Stimulated activated memory B cell treated with anti-CD40 and anti-IgM and Interleukin-4, amounts not matched to agents 10 μg/mL and 1 μg/mL and 100 μg/mL, for 72 hours (primary cell): Measurements from ENCODE around the gene AGAP2.

ENCODE experiments used
- ATAC-seq: fragments of 150-1000 bp; cut with Tn5 transposase; 2 replicates; pipeline ENCODE4 v1.10.0; 2021
- H3K27ac Mint-ChIP-seq: one replicate; pipeline ENCODE4 v1.8.0; 2022; ENCODE audit warnings: mild to moderate bottlenecking, mixed read lengths
- H3K27me3 Mint-ChIP-seq: one replicate; pipeline ENCODE4 v1.8.0; 2022; ENCODE audit warnings: mixed read lengths
- H3K36me3 Mint-ChIP-seq: one replicate; pipeline ENCODE4 v1.8.0; 2022; ENCODE audit warnings: mixed read lengths
- H3K4me1 Mint-ChIP-seq: one replicate; pipeline ENCODE4 v1.8.0; 2022; ENCODE audit warnings: mixed read lengths
- H3K4me3 Mint-ChIP-seq: one replicate; pipeline ENCODE4 v1.8.0; 2022; ENCODE audit warnings: mild to moderate bottlenecking, moderate library complexity, mixed read lengths
- H3K9me3 Mint-ChIP-seq: one replicate; pipeline ENCODE4 v1.8.0; 2022; ENCODE audit warnings: mixed read lengths

Gene AGAP2

GRCh38 chr12:57772429-57773322 is 34.1 kb upstream of the AGAP2 start, which contains the start of gene EEF1AKMT3:
Gene EEF1AKMT3 (plus strand): TSS chr12:57772614. CDS start chr12:57772725, 111 bp downstream.
- H3K27me3 Mint-ChIP-seq, result no peaks in the 10 kb centered on the region
- H3K4me3 Mint-ChIP-seq, result peak within 1 kb of the TSS; percentile 97
- peaks cover 27% of the 10 kb centered on the region for H3K36me3 Mint-ChIP-seq
- H3K27ac Mint-ChIP-seq, result peak within 1 kb of the TSS; percentile 86
- no peaks in the 10 kb centered on the region for H3K9me3 Mint-ChIP-seq
- peak; percentile 34 for ATAC-seq
- H3K4me1 Mint-ChIP-seq, result peaks cover 31% of the 10 kb centered on the region

- Mint-ChIP-seq H3K27ac (peak within 1 kb of the TSS; percentile 86), H3K4me1 (peaks cover 38% of the 10 kb centered on the region), H3K36me3 (peaks cover 27% of the 10 kb centered on the region), H3K27me3 (peaks cover 1% of the 10 kb centered on the region), H3K4me3 (peak within 1 kb of the TSS; percentile 97), H3K9me3 (no peaks in the 10 kb centered on the region)
- ATAC-seq, result peak; percentile 96
Measured at GRCh38 chr12:57771873-57772428, 33.4 kb upstream of the AGAP2 start, which contains the start of gene METTL1. Gene METTL1 (minus strand): TSS chr12:57772105. CDS start chr12:57772083, 22 bp downstream.

GRCh38 chr12:57771236-57771872 is 32.8 kb upstream of the AGAP2 start:
- Mint-ChIP-seq H3K4me3 (peak overlapping the region; percentile 97), H3K9me3 (no peaks in the 10 kb centered on the region), H3K36me3 (peaks cover 27% of the 10 kb centered on the region), H3K27ac (peak overlapping the region; percentile 86), H3K4me1 (peaks cover 44% of the 10 kb centered on the region), H3K27me3 (peaks cover 7% of the 10 kb centered on the region)
- ATAC-seq, result peak; percentile 84

DNA sequence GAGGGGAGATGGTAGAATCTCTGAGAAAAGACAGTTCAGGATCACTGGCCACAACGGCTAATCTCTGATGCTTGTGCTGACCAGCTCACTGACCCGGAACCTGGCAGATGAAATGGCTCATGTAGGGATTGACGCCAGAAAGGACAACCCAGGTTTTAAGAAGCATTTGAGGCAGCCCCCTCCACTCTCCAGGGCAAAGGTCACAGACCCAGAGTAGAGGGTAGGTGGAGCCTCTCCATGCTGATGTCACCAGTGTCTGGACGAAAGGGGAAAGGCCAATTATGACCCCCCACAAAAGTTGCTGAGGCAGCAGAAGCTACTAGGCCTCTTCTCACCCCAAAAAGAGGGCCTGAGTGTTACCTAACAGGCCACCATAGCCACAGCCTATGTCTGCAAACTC is 32.2 kb upstream of the AGAP2 start:
- no peak for ATAC-seq
- Mint-ChIP-seq H3K36me3 (peaks cover 27% of the 10 kb centered on the region), H3K27ac (no peak overlapping the region), H3K4me1 (peaks cover 46% of the 10 kb centered on the region), H3K9me3 (no peaks in the 10 kb centered on the region), H3K27me3 (peaks cover 10% of the 10 kb centered on the region), H3K4me3 (no peak overlapping the region)

GRCh38 chr12:57769594-57769993 is 31.1 kb upstream of the AGAP2 start:
- peaks cover 56% of the 10 kb centered on the region for H3K4me1 Mint-ChIP-seq
- ATAC-seq, result no peak
- H3K27ac Mint-ChIP-seq, result no peak overlapping the region
- H3K27me3 Mint-ChIP-seq, result peaks cover 19% of the 10 kb centered on the region
- H3K4me3 Mint-ChIP-seq, result no peak overlapping the region
- H3K9me3 Mint-ChIP-seq, result no peaks in the 10 kb centered on the region
- peaks cover 27% of the 10 kb centered on the region for H3K36me3 Mint-ChIP-seq

DNA sequence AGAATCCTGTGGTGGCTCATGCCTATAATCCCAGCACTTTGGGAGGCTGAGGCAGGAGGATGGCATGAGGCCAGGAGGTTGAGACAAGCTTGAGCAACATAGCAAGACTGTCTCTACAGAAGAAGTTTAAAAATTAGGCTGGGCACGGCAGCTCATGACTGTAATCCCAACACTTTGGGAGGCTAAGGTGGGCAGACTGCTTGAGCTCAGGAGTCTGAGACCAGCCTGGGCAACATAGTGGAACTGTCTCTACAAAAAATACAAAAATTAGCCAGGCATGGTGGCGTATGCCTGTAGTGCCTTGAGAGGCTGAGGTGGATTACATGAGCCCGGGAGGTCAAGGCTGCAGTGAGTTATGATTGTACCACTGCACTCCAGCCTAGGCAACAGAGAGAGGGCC is 29.3 kb upstream of the AGAP2 start:
- Mint-ChIP-seq H3K36me3 (peaks cover 27% of the 10 kb centered on the region), H3K27ac (no peak overlapping the region), H3K9me3 (no peaks in the 10 kb centered on the region), H3K4me1 (peaks cover 59% of the 10 kb centered on the region), H3K27me3 (peaks cover 19% of the 10 kb centered on the region), H3K4me3 (no peak overlapping the region)
- ATAC-seq, result no peak

GRCh38 chr12:57767305-57767698 is 28.8 kb upstream of the AGAP2 start:
- ATAC-seq, result no peak
- Mint-ChIP-seq H3K9me3 (no peaks in the 10 kb centered on the region), H3K36me3 (peaks cover 27% of the 10 kb centered on the region), H3K4me3 (no peak overlapping the region), H3K4me1 (peaks cover 56% of the 10 kb centered on the region), H3K27ac (no peak overlapping the region), H3K27me3 (peaks cover 19% of the 10 kb centered on the region)

DNA sequence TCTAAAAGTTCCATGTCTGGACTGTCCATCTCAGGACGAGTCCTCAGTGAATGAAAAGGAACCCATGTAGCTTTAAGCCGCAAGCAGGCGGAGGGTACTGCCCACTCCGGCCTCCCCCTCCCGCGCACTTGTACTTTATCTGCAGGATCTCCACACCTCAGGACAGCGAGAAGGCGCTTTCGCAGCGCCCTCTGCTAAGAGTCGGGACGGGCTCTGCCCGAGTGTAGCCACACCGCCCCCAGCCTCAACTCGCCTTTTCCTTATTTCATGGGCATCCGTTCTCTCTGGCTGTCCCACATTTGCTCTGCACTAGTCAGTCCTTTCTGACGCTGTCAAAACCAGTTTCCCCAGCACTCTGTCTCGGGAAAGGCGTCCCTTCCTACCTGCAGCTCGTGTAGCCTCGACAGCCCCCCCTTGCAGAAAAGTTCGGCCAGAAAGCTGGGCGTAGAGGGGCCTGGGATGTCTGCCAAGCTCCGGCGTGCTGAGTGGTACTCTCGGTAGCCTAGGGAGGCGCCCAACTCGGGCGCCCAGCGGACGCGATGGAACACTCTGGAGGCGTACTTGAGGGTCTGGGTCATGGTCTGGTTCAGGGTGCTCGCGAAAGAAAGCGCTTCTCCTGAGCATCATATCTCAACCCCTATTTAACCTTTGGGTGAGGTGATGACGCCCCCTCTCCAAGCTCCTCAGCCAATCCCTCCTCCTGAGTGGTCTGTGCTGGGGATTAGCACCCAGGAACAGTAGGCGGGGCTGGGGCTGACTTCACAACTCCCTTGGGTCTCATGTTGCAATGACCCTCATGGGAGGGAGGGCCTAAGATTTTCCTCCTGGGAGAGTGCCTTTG is 28.1 kb upstream of the AGAP2 start, which contains the start of gene CYP27B1:
CYP27B1 (minus strand) TSS at position 615 of the 841 bp plus-strand sequence; CDS start at position 578, 37 bp downstream.
- Mint-ChIP-seq H3K27ac (no peak within 1 kb of the TSS), H3K27me3 (peaks cover 19% of the 10 kb centered on the region), H3K9me3 (no peaks in the 10 kb centered on the region), H3K4me3 (peak within 1 kb of the TSS; percentile 85), H3K4me1 (peaks cover 52% of the 10 kb centered on the region), H3K36me3 (peaks cover 27% of the 10 kb centered on the region)
- ATAC-seq, result no peak

DNA sequence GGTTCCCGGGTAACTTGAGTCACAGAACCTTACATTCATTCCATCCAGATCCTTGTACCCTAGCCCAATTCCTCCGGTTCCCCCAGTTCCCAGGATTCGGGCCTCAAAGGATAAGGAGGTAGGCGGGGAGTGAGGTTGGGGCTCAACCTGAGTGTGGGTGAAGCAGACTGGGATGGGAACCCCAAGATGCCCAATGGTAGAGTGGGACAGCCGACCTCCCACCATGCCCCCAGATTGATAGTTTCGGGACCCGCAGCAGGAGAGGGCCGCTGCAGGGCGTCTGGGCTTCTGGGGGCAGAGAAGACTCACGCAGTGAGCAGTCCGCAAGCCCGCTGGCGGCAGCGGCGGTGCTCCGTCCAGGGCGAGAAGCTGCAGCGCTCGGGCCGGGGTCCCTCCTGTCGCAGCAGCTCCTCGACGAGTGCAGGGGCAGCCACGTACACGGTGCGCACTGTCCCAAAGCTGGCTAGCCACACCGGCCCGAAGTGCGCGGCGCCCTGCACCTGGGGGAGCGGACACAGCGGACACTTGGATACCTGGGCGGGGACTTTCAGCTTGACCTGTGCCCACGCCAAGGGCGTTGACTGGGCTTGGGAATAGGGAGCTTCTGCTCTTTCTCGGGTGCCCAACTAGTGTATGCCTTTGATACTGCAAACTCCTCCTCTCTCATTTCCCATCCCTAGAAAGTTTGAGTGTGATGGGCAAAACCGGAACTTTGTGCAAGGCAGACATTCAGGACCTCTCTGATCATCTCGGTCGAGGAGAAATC is 27.3 kb upstream of the AGAP2 start:
- H3K4me3 Mint-ChIP-seq, result peak overlapping the region; percentile 85
- peaks cover 49% of the 10 kb centered on the region for H3K4me1 Mint-ChIP-seq
- H3K27ac Mint-ChIP-seq, result peak overlapping the region; percentile 77
- H3K36me3 Mint-ChIP-seq, result peaks cover 30% of the 10 kb centered on the region
- ATAC-seq, result peak; percentile 25
- H3K9me3 Mint-ChIP-seq, result no peaks in the 10 kb centered on the region
- peaks cover 19% of the 10 kb centered on the region for H3K27me3 Mint-ChIP-seq

DNA sequence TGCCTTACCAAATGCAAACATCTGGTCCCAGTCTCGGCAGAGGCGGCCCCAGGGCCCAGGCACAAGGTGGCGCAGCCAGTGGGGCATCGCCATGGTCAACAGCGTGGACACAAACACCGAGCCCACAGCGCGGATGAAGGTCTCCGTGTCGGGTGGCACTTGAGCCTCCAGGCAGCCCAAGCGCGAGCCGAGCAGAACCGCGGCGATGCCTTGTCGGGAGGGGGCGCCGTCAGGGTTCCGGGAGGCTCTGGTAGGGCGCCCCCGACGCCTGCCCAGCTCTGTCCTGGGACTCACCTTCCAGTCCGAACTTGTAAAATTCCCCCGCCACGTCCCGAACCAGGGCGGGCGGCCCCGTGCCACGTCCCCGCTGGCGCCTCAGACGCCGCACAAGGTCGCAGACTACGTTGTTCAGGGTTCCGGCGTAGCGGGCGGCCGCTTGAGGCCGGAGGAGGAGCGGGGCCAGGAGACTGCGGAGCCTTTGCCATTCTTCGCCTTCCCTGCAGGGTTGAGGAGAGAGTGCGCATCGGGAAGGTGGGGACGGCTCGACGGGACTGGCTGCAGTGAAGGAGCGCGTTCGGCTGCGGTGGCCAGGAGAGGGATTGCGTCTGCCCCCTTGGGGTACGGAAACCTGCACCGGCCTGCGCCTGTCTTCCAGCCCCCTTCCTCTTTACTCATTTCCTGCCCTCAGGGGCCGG is 26.6 kb upstream of the AGAP2 start:
- Mint-ChIP-seq H3K36me3 (peaks cover 25% of the 10 kb centered on the region), H3K27me3 (peaks cover 19% of the 10 kb centered on the region), H3K4me1 (peaks cover 44% of the 10 kb centered on the region)

DNA sequence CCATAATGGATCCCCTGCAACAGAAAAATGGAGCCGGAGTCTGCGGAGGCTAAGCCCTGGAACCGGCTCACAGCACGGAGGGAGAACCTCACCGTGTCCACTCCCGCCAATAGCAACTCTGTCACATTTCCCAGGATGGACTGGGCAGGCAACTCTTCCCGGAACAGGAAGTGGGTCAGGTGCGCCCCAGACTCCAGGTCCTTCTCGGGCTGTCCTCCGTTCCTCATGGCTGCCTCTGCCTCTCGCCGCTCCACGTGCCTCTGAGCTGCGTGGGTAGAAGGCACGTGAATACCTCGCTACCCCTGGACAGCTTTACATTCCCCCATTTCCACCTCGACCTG is 26.1 kb upstream of the AGAP2 start:
- peak; percentile 40 for ATAC-seq
- peaks cover 23% of the 10 kb centered on the region for H3K36me3 Mint-ChIP-seq
- H3K27me3 Mint-ChIP-seq, result peaks cover 19% of the 10 kb centered on the region
- H3K9me3 Mint-ChIP-seq, result no peaks in the 10 kb centered on the region
- peak overlapping the region; percentile 85 for H3K4me3 Mint-ChIP-seq
- H3K4me1 Mint-ChIP-seq, result peaks cover 48% of the 10 kb centered on the region
- peak overlapping the region; percentile 77 for H3K27ac Mint-ChIP-seq

More for the DNA sequence above, 26.6 kb upstream of the AGAP2 start:
- Mint-ChIP-seq H3K9me3 (no peaks in the 10 kb centered on the region), H3K4me3 (peak overlapping the region; percentile 85), H3K27ac (peak overlapping the region; percentile 77)
- ATAC-seq, result peak; percentile 80

DNA sequence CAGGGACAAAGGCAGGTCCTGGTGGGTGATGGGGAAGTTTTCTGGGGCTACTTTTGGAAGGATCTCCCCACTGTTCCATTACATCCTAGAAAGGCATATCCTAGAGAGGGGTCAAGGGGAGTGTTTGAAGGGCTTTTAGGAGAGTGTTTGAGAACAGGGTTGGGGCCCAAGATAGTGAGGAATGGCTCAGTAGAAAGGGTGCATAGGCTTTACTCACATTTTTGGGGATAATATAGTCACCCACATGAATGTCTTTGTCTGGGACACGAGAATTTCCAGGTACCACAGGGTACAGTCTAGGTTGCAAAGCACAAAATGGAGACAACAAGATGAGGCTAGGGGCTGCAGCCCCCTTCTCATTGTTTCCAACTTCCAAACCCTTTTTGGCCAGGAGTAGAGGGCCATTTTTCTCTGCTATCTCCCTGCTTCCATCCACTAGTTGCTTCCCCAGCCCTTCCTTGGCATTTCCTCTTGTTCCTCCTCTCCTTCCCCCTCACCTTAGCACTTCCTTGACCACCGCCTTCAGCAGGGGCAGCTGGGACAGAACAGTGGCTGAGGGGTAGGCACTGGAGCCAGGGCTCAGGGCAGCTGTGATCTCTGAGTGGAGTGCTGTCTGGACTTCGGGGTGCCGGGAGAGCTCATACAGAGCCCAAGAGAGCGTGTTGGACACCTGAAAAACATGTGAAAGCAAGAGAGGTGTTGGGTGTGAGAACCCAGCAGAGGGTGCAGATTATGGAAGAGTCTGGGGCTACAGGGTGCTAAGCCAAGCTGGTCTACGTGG is 25.5 kb upstream of the AGAP2 start:
- Mint-ChIP-seq H3K27me3 (peaks cover 19% of the 10 kb centered on the region), H3K27ac (no peak overlapping the region), H3K36me3 (peaks cover 24% of the 10 kb centered on the region), H3K4me1 (peaks cover 54% of the 10 kb centered on the region), H3K9me3 (no peaks in the 10 kb centered on the region), H3K4me3 (peak overlapping the region; percentile 37)
- ATAC-seq, result no peak

DNA sequence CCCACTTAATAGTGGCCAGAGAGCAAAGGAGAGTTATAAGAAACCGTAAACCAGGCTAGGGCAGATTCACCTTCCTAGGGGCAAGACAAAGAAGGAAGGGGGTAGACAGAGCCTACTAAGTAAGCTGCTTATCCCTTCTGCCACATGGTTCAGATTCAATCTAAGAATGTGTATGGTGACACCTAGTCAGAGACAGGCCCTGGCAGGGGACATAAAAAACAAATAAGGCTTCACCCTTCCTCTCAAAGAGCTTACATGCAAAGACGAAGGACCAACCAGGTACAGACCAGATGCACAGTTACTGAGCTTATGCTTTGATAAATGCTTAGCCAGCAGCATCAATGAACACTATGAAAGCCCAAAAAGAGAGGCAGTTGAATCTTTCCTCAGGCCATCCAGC is 23.9 kb upstream of the AGAP2 start:
- no peak for ATAC-seq
- peaks cover 21% of the 10 kb centered on the region for H3K36me3 Mint-ChIP-seq
- H3K4me3 Mint-ChIP-seq, result no peak overlapping the region
- H3K9me3 Mint-ChIP-seq, result no peaks in the 10 kb centered on the region
- peaks cover 19% of the 10 kb centered on the region for H3K27me3 Mint-ChIP-seq
- H3K4me1 Mint-ChIP-seq, result peaks cover 60% of the 10 kb centered on the region
- H3K27ac Mint-ChIP-seq, result no peak overlapping the region
